Lower leg skin (tissue), 4 donors: ENCODE data around the gene DNAI1. TPM values are rescaled to one million over a fixed set of nuclear protein-coding genes. Genes with fewer than 3 reads are reported as not detected.
A peak's percentile ranks its signal among the peaks of the same experiment; 100 is the strongest.

Experiments
- DNase-seq, 2 donors: peaks; one replicate each; pipeline ENCODE4 v3.0.0-alpha.2; 2019; ENCODE audit warnings: low spot score in 2 of 2
- H3K4me3 ChIP-seq: fragments of 200-600 bp; sonication (generic); 2 replicates; pipeline ENCODE4 v1.5.1; 2017; ENCODE audit warnings: mild to moderate bottlenecking, low read depth; ENCODE audit not compliant: poor library complexity, severe bottlenecking
- CTCF ChIP-seq, 3 donors: fragments of 450-650 bp; IDR thresholded peaks; one replicate each; pipeline ENCODE4 v1.5.1; 2016; ENCODE audit warnings: antibody characterized with exemption in 3 of 3, mild to moderate bottlenecking in 3 of 3, moderate library complexity in 2 of 3
- POLR2A ChIP-seq, 2 donors: fragments of 450-650 bp; IDR thresholded peaks; one replicate each; pipeline ENCODE4 v1.6.1; 2016 to 2017; ENCODE audit warnings: antibody characterized with exemption in 2 of 2, mild to moderate bottlenecking in 1 of 2, moderate library complexity in 1 of 2
- WGBS, 2 donors: methylation state at CpG; one replicate each; pipeline ENCODE4 v1.1.5; 2018; 5-methylcytosine and 5-hydroxymethylcytosine counted together
- intact Hi-C: fragments of 100-400 bp; cut with DNase I; formaldehyde crosslinking; loops from one replicate; pipeline ENCODE4 v1.15.0; 2023; ENCODE audit warnings: low total_unique reads
- total RNA-seq, 4 donors: library from RNA; depleted of rRNA; stranded (reverse); fragments of >200 nt; gene quantifications; one replicate each; pipeline ENCODE4 v1.1.0, GENCODE V29; 2016

The DNAI1 gene
- total RNA-seq, 4 donors from 2014 or later, result not detected

DNA sequence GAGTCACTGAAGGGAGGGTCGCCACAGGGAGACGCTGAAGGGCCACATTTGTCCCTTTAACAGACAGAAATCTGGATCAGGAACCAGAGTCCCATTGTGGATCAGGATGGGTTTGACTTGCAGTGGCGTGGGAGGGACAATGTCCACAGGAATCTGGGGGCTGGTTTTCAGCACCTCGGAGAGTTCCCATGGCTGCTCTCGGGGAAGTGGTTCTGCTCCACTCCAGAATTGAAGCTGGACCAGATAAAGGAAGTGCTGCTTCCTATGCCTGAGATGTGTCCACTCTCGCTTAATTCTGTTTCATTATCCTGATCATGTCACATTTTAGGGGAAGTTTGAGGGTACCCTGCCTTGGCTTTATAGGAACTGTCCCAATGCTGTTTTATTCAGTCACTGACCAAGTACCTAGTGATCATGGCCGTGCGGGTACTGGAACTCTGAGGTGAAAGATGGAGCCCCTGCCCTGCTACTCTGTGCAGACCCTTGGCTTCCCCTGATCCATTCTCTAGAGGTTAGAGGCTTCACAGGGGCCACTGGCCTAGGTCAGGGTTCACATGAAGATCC, 35.4 kb downstream of the DNAI1 start:
- intact Hi-C loops, result no loop called here
- 35 to 40% methylated on average over 8 of the region's 8 CpGs for WGBS, 2 donors
- DNase-seq, result peak in 1 of 2 donors; percentile 82
- TF ChIP-seq POLR2A (IDR thresholded peaks at IDR 0.05), result no peak
- no peak for TF ChIP-seq CTCF (IDR thresholded peaks at IDR 0.05)
- no peak overlapping the region for H3K4me3 ChIP-seq

DNA sequence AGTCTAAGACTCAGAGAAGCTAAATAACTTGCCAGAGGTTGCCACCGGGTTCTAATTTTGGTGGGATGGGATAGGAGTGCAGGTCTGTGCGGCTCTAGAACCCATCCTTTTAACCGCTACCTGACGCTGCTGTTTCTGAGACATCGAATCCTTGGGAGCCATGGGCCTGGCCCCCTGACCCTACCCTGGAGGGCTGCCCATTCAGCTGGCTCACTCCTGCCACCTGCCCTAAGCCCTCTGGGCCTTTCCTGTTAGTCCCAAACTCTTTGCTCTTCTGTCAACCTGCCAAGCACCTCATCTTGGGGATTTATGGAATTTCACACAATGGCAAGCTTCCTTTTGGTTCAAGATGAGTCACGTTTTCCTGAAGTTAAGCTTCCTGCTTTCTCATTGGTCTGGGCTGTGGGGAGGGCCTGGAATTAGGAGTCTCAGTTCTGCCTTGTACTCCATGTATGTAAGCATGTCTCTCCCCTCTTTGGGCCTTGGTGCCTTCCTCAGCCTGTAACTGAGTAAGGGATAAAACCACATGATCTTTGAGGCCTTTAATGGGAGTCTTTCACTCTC, 37.6 kb downstream of the DNAI1 start:
- H3K4me3 ChIP-seq, result no peak overlapping the region
- DNase-seq, result no peak
- TF ChIP-seq CTCF (IDR thresholded peaks at IDR 0.05), result no peak
- TF ChIP-seq POLR2A (IDR thresholded peaks at IDR 0.05), result no peak
- intact Hi-C loops, result no loop called here
- 74 to 78% methylated on average over 6 of the region's 6 CpGs for WGBS, 2 donors

DNA sequence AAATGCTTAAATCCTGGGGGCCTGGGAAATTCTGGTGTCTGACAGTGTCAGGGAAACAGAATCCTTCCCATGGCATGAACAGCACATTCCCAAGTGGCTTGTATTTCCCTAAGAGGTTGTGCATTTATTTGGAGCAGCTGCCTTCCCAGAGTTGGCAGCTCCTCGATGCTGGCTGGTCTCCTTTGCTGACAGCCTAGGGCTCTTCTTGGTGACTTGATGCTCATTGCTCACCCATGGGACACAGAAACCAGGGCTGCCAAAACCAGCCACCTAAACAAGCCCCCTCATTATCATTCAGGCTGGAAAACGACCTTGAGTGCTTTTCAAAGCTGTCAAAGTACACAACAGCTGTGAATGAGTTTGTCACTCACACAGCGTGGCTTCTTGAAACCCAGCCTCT, 39.9 kb downstream of the DNAI1 start:
- intact Hi-C loops, result no loop called here

DNA sequence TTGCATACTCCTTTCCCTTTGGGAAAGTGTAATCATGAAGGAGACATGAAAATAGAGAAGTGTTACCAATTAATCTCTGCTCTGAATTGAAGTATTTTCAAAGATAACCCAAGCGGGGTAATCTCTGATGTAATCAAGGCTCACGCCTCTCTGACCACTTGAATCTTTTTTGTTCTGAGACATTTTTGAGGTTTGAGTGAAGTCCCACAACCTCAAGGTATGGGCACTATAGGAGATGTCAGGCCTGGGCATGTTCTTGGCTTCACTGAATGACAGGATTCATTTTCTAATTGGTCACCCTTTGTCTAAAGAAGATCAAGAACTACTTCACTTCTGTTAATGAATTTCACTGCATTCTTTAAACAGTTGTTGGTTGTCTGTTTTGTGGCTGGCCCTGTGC, 40.5 kb downstream of the DNAI1 start:
- WGBS, 2 donors, result 77 to 80% methylated on average over 2 of the region's 2 CpGs
- intact Hi-C loops, result no loop called here

More for the DNA sequence above, 39.9 kb downstream of the DNAI1 start:
- DNase-seq, result no peak
- no peak overlapping the region for H3K4me3 ChIP-seq
- TF ChIP-seq POLR2A (IDR thresholded peaks at IDR 0.05) (no peak), CTCF (IDR thresholded peaks at IDR 0.05) (no peak)
- 36% methylated on average over 3 of the region's 3 CpGs for WGBS, 2 donors

DNA sequence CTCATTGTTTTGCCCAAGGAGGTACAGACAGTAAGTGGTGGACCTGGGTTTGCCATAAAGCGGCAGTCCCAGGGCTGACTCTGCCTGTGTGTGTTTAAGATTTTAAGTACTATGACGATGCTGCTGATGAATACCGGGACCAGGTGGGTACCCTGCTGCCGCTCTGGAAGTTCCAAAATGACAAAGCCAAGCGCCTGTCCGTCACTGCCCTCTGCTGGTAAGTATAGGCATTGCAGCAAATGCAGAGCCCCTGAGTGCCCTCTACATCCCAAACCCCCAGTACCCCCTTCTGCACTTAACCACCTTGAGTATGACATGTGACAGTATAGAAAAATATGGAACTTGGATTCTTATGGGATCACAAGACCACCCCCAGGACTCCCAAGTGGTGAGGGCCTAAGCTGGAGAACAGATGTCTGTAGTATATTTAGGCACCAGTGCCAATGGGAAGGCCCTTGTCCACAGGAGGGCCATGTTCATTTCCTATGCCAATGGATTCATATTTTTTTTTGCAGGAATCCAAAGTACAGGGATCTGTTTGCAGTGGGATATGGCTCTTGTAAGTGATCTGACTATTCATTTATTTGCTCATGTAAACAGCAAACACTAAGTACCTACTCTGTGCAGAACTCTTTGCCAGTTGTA, 42.1 kb downstream of the DNAI1 start:
- DNase-seq, result peak; percentile 50 to 93
- TF ChIP-seq CTCF (IDR thresholded peaks at IDR 0.05) (peak in 1 of 3 donors; percentile 93), POLR2A (IDR thresholded peaks at IDR 0.05) (no peak)
- H3K4me3 ChIP-seq, result no peak overlapping the region
- WGBS, 2 donors, result 4% methylated on average over 6 of the region's 6 CpGs
- intact Hi-C loops, result loop anchor here (5.0 kb wide), 1 partner anchor 63 kb away; no protein-coding TSS in a partner anchor

More for the DNA sequence above, 40.5 kb downstream of the DNAI1 start:
- TF ChIP-seq POLR2A (IDR thresholded peaks at IDR 0.05) (no peak), CTCF (IDR thresholded peaks at IDR 0.05) (no peak)
- no peak for DNase-seq
- H3K4me3 ChIP-seq, result no peak overlapping the region
